ENCODE results near the gene WDR1.

The WDR1 gene

DNA sequence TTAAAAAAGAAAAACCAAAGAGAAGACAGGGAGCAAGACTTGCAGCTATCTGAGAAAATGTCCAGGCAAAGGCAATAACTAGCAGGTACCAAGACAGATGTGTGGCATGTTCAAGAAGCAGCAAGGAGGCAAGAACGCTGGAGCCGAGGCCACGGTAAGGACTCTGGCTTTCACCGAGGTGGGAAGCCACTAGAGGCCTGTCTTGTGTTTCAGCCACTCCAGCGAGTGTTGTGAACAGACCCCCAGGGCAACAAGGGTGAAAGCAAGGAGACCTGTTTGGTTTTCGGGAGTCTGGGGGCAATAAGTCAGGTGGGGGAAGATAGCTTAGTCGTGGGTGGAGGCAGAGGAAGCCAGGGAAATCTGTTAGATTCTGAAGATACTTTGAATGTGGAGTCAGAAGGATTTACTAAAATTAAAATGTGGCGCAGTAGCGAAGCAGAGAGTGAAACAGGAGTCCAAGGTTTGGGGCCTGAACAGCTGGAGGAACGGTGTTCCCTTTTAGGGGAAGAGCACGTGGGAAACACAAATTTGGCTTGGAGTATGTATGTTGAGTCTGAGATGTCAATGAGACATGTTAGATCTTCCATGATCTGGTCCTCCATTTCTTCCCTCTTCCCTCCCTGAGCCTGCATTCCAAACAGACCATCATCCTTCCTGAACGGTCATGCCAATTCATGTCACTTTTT is 3.1 kb downstream of the WDR1 start:
- no peak for DNase-seq (ENCODE audit: low spot score)

DNA sequence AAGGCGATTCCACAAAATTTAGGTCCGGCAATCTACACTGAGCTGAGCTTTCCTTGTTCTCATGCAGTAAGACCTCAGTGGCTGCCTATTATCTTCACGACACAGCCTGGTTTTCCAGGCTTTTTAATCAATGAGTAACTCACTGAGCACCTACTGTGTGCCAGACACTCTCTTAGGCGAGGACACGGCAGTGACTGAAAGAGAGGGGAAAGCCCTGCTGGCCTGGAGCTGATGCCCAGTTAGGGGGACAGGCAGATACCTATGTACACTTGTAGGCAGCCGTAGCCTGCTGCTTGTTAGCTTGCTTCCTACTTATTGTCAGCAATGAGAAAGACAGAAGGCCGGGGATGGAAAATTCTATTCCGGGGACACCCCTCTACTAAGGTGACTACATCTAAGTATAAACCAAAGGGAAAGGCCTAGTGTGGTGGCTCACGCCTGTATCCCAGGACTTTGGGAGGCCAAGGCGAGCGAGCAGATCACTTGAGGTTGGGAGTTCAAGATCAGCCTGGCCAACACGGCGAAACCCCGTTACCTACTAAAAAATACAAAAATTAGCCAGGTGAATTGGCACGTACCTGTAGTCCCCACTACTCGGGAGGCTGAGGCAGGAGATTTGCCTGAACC is 3.8 kb downstream of the WDR1 start:
- DNase-seq (ENCODE audit: low spot score): no peak

DNA sequence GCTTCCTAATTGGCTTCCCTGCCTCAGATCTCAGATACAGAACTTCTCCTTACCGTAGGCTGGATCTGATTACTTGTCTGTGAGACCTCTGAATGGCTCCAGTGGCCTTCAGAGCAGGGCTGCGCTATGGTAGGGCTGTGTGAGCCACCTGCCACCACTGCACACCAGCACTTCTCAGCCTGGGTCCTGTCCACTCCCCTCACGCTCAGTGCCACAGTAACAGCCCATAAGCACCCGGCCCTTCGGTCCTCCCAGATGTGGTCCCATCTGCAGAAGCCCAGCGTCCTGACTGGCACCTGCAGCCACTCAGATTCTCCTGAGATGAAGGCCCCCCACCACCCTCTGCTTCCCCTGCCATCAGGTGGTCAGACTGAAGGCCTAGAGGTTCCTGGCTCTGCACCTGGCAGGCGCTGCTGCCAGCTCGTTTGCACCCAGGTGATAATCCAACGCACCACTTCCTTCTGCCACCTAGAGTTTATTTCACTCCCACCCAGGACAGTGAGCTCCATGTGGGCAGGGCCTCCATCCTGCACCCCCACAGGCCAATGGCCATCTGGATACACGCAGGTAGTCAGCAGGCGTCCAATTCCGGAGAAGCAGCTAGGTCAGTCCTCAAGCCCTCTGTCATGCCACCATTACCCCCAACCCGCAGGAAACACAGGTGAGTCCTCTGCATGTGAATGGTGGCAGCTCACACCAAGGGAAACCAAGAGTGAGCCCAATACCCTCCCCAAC is 5.4 kb downstream of the WDR1 start:
- no peak for DNase-seq (ENCODE audit: low spot score)

DNA sequence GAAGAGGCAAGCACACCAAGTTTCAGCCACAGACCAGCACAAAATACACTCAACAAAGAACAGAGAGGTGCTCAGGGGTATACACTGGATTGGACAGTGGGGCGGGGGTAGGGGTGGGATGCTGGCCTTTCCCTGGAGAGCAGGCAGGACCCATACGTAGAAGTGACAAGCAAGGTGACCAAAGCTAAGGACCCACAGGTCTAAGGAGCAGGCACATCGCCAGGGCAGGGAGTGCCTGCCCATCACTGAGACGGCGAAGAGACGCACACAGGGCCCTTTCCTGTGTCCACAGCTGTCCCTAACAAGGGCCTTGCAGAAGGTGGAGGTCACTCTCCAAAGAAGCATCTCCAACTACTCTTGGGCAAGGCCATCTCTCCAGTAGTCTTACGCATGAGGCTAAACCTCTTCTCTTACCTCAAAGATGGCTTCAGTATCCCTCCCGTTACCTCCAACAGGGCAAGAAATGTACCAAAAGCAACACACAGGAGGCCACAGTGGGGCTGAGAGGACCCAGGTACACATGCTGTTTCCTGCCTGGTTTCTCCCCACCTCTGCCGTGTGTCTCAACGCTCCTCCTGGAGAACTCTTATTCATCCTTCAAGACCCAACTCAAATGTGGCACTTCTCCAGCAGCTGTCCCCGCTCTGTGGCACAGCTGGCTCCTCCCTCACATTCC is 6.5 kb downstream of the WDR1 start:
- DNase-seq (ENCODE audit: low spot score): no peak

DNA sequence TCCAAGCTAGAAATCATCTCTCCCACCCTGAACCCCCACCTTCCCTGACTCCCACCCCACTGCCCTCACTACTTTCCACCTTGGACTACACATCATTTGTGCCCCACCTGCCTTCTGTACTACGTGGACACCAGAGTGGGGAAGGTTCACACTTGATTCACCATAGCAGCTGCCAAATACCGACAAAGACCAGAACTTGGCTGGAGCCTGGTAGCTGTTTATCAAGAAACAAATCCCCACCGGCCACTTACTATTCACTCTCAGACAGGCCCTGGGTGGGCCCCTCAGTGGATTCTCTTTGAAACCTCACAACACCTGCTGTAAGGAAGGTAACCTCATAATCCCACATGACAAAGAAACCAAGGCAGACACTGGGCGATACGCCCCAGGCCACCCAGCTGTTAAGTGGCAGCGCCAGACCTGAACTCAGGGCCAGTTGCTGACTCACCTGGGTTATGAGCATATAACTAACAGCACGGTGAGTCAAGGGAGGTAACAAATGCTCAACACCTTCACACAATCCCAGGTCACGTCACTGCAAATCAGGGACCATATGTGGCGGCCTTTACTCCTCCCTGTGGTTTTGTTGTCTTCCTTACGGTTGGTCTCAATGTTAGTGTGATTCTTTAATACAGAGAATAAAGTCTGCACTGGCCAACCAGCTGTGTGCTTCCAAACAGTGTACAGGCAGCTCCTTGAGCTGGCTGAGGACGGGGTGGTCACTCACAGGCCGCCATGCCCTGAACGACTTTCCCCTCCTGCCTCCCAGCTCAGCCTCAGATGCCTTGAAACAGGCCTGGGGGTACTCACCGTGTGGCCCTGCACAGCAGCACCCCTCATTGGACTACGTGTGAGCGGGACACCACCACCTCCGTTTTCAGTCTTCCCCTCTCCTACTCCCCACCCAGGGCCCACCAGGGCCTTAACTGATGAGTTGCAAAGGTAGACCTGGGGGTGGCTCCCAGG is 7.5 kb downstream of the WDR1 start:
- DNase-seq (ENCODE audit: low spot score): no peak

- no peak for DNase-seq (ENCODE audit: low spot score)
Measured at GRCh38 chr4:10108391-10108790, 8.2 kb downstream of the WDR1 start.

DNA sequence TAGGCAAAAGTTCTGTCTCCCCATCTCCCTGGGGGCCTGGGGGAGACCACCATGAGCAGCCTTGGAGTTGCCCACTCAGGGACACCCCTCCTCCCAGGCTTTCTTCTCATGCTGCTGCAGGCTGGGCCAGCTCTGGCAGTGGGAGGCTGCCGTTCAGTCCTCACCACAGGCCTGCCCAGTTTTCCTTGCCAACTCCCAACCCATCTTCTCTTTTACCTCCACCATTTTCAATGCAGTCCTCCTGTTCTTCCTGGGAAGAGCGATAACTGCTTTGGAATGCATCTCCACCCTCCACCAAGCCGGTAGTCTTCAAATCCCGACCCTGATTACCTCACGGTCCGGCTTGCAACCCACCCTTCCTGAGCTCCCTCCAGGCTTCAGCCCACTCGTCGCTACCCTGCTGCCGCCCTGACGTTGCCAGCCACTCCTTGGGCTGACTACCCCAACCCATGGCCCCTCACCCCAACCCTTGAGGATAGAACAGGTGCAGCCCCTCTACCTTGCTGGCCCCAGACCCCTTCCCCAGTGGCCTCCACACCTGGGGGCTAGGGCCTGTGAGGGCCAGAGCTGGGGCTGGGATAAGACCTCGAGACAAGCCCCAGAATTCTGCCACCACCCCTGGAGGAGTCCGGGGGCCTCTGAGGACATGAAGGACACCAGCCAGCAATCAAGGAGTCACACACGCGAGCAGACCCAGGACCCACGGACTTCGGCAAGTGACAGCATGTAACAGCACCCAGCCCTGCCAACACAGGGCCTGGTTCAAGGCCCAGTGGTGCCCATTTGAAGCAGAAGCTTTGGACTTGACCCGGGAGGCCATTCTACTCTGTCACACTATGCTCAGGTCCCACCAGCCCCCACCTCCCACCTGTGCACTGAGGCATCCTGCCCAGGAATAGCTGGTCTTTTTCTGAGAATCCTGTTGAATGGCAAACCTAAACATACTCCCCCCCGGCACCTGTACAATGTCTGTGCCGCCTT is 9.2 kb downstream of the WDR1 start:
- no peak for DNase-seq (ENCODE audit: low spot score)

DNA sequence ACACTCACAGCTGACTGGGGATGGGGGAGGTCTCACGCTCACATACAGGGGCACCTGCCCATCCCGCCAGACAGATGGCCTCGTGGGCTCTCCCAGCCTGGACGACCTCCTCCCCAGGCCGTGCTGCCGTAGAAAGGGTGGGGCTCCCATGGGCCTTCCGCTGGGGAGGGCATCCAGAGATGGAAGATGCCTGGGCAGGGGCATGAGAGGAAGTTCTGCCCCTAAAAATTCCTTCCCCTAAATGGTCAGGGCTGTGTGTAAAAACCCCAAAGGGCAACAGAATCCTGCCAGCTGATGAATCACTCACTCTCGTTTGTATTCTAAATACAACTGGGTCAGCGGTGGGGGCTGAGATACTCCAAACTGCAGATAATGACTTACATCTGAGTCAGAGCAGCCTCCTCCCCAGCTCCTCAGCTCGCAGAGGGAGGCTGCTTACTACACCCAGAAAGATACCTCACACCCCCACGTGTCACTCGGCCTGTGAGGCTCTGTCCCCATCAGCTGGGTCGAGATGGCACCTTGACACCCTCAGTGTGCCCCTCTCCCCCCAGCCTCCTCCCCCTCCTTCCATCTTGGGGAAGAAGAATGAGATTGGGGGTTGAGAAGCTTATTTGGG is 10.1 kb downstream of the WDR1 start:
- peak; percentile 83 for DNase-seq (ENCODE audit: low spot score)

- DNase-seq (ENCODE audit: low spot score): no peak
Measured at GRCh38 chr4:10105920-10106319, 10.7 kb downstream of the WDR1 start.

DNA sequence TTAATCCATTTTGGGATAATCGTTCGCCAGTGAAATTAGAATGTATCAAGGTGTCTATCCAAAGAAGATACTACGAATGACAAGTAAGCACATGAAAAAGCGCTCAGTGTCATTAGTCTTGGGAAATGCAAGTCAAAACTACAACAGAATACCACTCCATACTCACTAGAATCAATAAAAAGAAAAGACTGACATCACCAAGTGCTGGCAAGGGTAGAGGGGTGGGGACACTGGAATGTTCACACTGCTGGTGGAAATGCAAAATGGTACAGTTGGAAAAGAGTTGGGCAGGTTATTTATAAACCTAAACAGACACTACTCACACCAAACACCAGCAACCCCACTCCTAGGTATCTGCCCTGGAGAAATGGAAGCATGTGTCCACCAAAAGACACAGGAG is 11.2 kb downstream of the WDR1 start:
- DNase-seq (ENCODE audit: low spot score): no peak

DNA sequence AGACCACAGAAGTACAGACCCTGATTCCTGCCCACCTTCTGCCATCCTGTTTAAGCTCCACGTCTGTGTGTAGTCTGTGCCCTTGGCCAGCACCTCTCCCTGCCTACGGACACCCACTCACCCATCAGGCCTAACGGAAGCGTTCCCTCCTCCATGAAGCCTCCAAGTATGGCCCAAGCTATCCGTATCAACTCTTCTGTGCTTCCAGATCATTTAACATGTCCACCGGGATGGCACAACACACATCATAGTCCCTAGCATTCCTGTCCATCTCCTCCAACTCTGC is 11.7 kb downstream of the WDR1 start:
- DNase-seq (ENCODE audit: low spot score): no peak

DNA sequence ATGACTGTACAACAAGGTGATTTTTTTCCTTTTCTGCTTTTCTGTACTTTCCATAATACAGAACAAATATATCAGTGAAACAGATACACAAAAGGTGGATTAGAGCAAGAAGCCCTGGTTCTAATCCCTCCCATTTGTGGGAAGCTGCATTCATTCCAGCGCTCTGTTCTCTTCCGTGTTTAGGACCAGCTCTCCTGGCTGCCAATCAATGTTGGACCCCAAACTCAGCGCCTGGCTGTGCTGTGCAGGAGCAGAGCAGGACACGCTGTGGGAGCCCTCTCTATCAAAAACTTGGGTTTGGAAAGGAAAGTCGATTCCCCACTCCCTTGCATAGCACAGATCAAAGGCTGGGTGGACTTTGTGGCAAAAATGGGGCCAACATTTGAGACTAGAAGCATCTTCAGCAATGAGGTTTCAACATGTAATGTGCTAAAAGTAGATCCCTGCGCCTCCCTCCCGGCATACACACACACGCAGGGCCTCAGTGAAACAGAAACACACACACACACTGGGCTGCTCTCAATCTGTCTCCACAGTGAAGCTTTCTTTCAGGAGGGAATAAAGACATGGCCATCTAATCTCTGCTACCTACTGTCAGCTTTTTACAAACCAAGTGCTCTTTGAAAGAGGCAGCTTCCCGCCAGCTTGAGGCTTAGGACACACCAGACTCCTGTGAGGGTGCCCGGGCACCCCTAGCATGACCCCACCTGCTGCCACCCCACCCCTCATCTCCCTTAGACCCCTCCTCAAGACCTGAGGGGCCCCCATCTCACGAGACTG is 12.2 kb downstream of the WDR1 start:
- DNase-seq (ENCODE audit: low spot score): no peak

DNA sequence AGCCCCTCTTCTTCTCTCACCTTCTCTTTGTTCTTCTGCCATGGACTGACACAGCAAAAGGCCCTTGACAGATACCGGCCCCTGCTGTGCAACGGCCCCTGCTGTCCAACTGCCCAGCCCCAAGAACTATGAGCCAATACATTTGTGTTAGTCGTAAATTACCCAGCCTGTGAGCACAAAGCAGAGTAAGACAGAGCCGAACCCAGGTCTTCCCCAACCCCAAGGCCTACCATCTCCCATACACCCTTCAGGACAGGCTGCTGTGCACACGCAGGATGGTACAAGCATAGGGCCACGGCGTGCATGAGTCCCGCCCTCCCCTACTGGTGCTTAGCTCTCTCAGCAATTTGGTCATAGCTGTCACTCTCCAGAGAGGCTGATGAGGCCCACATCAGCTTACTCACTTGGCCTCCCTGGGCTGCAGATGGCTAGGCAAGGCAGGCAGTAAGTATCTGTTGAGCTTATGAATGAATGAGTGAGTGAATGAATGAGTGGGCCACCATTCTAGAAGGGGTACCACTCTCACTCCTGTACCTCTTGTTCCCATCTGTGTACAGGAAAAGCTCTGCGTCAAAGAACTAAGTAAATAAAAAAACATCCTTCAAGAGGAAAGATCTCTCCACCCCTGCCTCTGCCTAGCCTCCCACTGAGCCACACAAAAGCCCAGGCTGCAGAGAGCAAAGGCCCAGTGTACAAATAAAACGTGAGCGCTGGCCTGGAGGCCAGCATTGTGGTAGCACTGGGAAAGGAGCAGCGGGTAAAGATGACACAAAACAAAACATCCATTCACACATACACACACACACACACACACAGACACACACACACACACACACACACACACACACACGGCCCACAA is 13.9 kb downstream of the WDR1 start:
- no peak for DNase-seq (ENCODE audit: low spot score)

DNA sequence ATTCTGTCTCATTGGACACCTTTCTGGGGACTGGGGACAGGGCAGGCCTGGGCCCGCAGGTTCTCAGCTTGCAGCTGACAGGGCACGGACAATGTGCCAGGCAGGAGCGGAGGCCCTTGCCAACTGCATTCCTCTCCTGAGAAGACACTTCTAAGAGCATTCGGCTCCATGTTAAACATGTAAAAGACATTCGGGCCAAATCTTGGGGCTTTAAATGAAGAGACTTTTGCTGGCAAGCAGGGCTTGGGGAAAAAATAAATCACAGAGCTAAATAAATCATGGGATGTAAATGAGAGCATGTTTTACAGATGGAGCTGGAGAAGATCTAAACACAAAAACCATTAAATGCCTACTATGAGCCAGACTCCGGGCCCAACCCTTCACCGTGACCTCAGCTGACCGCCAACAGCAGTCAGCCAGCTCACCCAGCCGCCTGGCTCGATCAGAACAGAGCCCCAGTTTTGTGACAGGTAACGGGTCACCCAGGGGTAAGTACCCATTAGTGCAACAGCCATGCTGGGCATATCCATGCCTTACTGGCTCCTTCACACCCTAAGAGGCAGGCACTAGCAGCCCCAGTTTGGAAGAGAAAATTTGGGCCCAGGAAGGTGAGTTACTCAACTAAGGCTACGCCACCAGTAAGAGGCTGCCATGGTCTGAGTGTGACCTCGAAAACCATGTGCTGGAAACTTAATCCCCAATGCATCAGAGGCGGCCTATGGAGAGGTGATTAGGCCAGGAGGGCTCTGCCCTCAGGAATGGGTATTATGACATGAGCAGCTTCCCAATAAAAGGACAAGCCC is 14.7 kb downstream of the WDR1 start:
- DNase-seq (ENCODE audit: low spot score): no peak

GRCh38 chr4:10100734-10101216 is 15.8 kb downstream of the WDR1 start:
- DNase-seq (ENCODE audit: low spot score): no peak

GRCh38 chr4:10099499-10100325 is 16.9 kb downstream of the WDR1 start:
- no peak for DNase-seq (ENCODE audit: low spot score)

DNA sequence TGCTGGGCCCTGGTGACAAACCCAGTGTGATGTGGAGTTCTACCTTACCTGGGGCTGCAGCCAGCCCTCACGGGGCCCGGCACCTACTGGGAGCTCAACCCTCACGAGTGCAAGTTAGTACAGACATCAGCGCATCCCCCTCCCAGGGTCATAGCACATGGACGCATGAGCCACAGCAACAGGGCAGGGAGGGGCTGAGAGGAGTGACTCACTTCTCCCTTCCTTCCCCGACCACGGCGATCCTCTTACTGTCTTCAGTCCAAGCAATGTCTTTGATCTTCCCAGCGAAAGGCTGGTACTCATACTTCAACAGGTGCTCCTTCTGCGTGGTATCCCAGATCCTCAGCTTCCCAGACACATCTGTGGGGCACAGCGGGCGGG is 17.8 kb downstream of the WDR1 start:
- peak; percentile 59 for DNase-seq (ENCODE audit: low spot score)

Data from activated CD4-positive, alpha-beta T cell treated with anti-CD3 and anti-CD28 coated beads, Interleukin-2, Interleukin-4, amounts not matched to agents 100 ng/mL and 50 ng/mL, durations not matched to agents 16 hours and 8 hours (primary cell).